NCI-H187 treated with DMSO at 0.1 percent for 48 hours (cell line): ENCODE measurements around the gene SLC16A3.

Experiments used
- DNase-seq: peaks from one replicate; lab custom pipeline; 2025; lab: John Stamatoyannopoulos, UW

SLC16A3 gene

GRCh38 chr17:82269138-82269881 lies 40.5 kb downstream of the SLC16A3 start:
- no peak for DNase-seq

GRCh38 chr17:82269882-82270500 lies 41.1 kb downstream of the SLC16A3 start:
- DNase-seq: no peak

- DNase-seq: no peak
These were observed 41.8 kb downstream of the SLC16A3 start for GRCh38 chr17:82270651-82271050.

GRCh38 chr17:82271401-82271800 lies 42.6 kb downstream of the SLC16A3 start:
- DNase-seq: no peak

- DNase-seq: no peak
These were observed 43.9 kb downstream of the SLC16A3 start for GRCh38 chr17:82272495-82273326.

GRCh38 chr17:82273327-82274133 lies 44.7 kb downstream of the SLC16A3 start, which contains the start of gene CSNK1D:
TSS of gene CSNK1D (minus strand) at chr17:82273700. CDS start at chr17:82273381, 319 bp downstream.
- DNase-seq: peak; percentile 49

- no peak for DNase-seq
These were observed 45.5 kb downstream of the SLC16A3 start for GRCh38 chr17:82274134-82275020.

- no peak for DNase-seq
These were observed 46.5 kb downstream of the SLC16A3 start for GRCh38 chr17:82275326-82275725.

- no peak for DNase-seq
These were observed 48.1 kb downstream of the SLC16A3 start for GRCh38 chr17:82276938-82277337.

- DNase-seq: no peak
These were observed 49.0 kb downstream of the SLC16A3 start for GRCh38 chr17:82277851-82278250.

GRCh38 chr17:82278308-82278707 lies 49.5 kb downstream of the SLC16A3 start:
- DNase-seq: no peak

GRCh38 chr17:82278786-82279391 lies 50.0 kb downstream of the SLC16A3 start:
- DNase-seq: no peak

GRCh38 chr17:82280537-82280936 lies 51.7 kb downstream of the SLC16A3 start:
- no peak for DNase-seq

- no peak for DNase-seq
These were observed 52.2 kb downstream of the SLC16A3 start for GRCh38 chr17:82281076-82281475.

- DNase-seq: no peak
These were observed 52.8 kb downstream of the SLC16A3 start for GRCh38 chr17:82281502-82282238.

- DNase-seq: no peak
These were observed 53.7 kb downstream of the SLC16A3 start for GRCh38 chr17:82282239-82283207.

GRCh38 chr17:82283208-82283749 lies 54.4 kb downstream of the SLC16A3 start:
- no peak for DNase-seq

- no peak for DNase-seq
These were observed 56.3 kb downstream of the SLC16A3 start for GRCh38 chr17:82285141-82285540.
